BLaER1 treated with 17β-estradiol and CSF1 and Interleukin-3, amounts not matched to agents 10 nM and 100 nM (cell line): ENCODE measurements around the gene P2RY6.
A peak's percentile ranks its signal among the peaks of the same experiment; 100 is the strongest.

Experiments
- H3K27ac ChIP-seq, 11 experiments: shearing (Covaris generic); formaldehyde crosslinking; 2 replicates each; pipeline ENCODE4 v1.8.1; 2022
- H3K27me3 ChIP-seq, 11 experiments: shearing (Covaris generic); formaldehyde crosslinking; 2 replicates each; pipeline ENCODE4 v1.8.1; 2022
- H3K36me3 ChIP-seq, 11 experiments: shearing (Covaris generic); formaldehyde crosslinking; 2 replicates each; pipeline ENCODE4 v1.8.1; 2022
- H3K4me1 ChIP-seq, 10 experiments: shearing (Covaris generic); formaldehyde crosslinking; 2 replicates each; pipeline ENCODE4 v1.8.1; 2022
- H3K4me2 ChIP-seq, 11 experiments: shearing (Covaris generic); formaldehyde crosslinking; 2 replicates each; pipeline ENCODE4 v1.8.1; 2022
- H3K4me3 ChIP-seq, 10 experiments: shearing (Covaris generic); formaldehyde crosslinking; 2 replicates each; pipeline ENCODE4 v1.8.1; 2022
- H3K9ac ChIP-seq, 11 experiments: shearing (Covaris generic); formaldehyde crosslinking; 2 replicates each; pipeline ENCODE4 v1.8.1; 2022
- H3K9me3 ChIP-seq, 11 experiments: shearing (Covaris generic); formaldehyde crosslinking; replicated peaks in 1 of 11; 2 replicates each; pipeline ENCODE4 v1.8.1; 2022
- H4K20me1 ChIP-seq, 11 experiments: shearing (Covaris generic); formaldehyde crosslinking; 2 replicates each; pipeline ENCODE4 v1.8.1; 2022
- Cebpa-rat ChIP-seq, 11 experiments: shearing (Covaris generic); IDR thresholded peaks; 2 replicates each; pipeline ENCODE4 v1.8.1; 2022

Gene P2RY6

GRCh38 chr11:73307323-73308002, 35.3 kb downstream of the P2RY6 start:
- Histone ChIP-seq H4K20me1 (peaks cover 0 to 38% (median 10%) of the 10 kb centered on the region in 11 experiments; a peak in 9 of 22 replicates), H3K9ac (peak overlapping the region; percentile 67 to 84 (median 79); a peak in 21 of 22 replicates), H3K9me3 (no peaks in the 10 kb centered on the region), H3K36me3 (no peaks in the 10 kb centered on the region), H3K4me2 (peak overlapping the region; percentile 89 to 99 (median 98)), H3K4me1 (peaks cover 27 to 64% (median 46%) of the 10 kb centered on the region in 10 experiments), H3K4me3 (peak overlapping the region; percentile 64 to 79 (median 72)), H3K27me3 (peaks cover 23 to 34% (median 31%) of the 10 kb centered on the region in 11 experiments), H3K27ac (peak overlapping the region in 10 of 11 experiments; percentile 47 to 89 (median 86); a peak in 19 of 22 replicates)
- TF ChIP-seq Cebpa-rat (IDR thresholded peaks at IDR 0.05) = peak in 6 of 11 experiments; percentile 41 to 80 (median 71); a peak in 10 of 22 replicates

- Histone ChIP-seq H3K9ac (peak within 1 kb of the TSS; percentile 67 to 84 (median 79); a peak in 21 of 22 replicates), H3K27me3 (peaks cover 23 to 34% (median 31%) of the 10 kb centered on the region in 11 experiments), H3K36me3 (no peaks in the 10 kb centered on the region), H4K20me1 (peaks cover 0 to 42% (median 10%) of the 10 kb centered on the region in 11 experiments; a peak in 9 of 22 replicates), H3K27ac (peak within 1 kb of the TSS; percentile 23 to 89 (median 85); a peak in 21 of 22 replicates), H3K4me2 (peak within 1 kb of the TSS; percentile 89 to 99 (median 98)), H3K4me1 (peaks cover 35 to 72% (median 55%) of the 10 kb centered on the region in 10 experiments), H3K4me3 (peak within 1 kb of the TSS; percentile 64 to 79 (median 72)), H3K9me3 (no peaks in the 10 kb centered on the region)
- no peak for TF ChIP-seq Cebpa-rat (IDR thresholded peaks at IDR 0.05)
Observed at GRCh38 chr11:73308003-73308960, 36.1 kb downstream of the P2RY6 start, which contains the start of gene ARHGEF17. Gene ARHGEF17, plus strand, starts transcription at chr11:73308276. Its CDS starts 363 bp downstream, at chr11:73308639.

GRCh38 chr11:73308961-73309919, 37.1 kb downstream of the P2RY6 start:
- H3K27ac ChIP-seq = peak overlapping the region in 10 of 11 experiments; percentile 60 to 86 (median 72); a peak in 20 of 22 replicates
- peaks cover 23 to 34% (median 31%) of the 10 kb centered on the region in 11 experiments for H3K27me3 ChIP-seq
- no peaks in the 10 kb centered on the region for H3K9me3 ChIP-seq
- H3K4me2 ChIP-seq = peak overlapping the region; percentile 89 to 99 (median 98)
- peaks cover 0 to 42% (median 10%) of the 10 kb centered on the region in 11 experiments; a peak in 9 of 22 replicates for H4K20me1 ChIP-seq
- peaks cover 44 to 82% (median 64%) of the 10 kb centered on the region in 10 experiments for H3K4me1 ChIP-seq
- no peaks in the 10 kb centered on the region for H3K36me3 ChIP-seq
- peak overlapping the region; percentile 64 to 79 (median 72) for H3K4me3 ChIP-seq
- TF ChIP-seq Cebpa-rat (IDR thresholded peaks at IDR 0.05) = no peak
- H3K9ac ChIP-seq = peak overlapping the region; percentile 66 to 83 (median 79); a peak in 21 of 22 replicates

GRCh38 chr11:73310076-73310475, 37.9 kb downstream of the P2RY6 start:
- Histone ChIP-seq H3K27me3 (peaks cover 23 to 34% (median 31%) of the 10 kb centered on the region in 11 experiments), H3K9me3 (no peaks in the 10 kb centered on the region), H4K20me1 (peaks cover 0 to 42% (median 10%) of the 10 kb centered on the region in 11 experiments; a peak in 9 of 22 replicates), H3K27ac (no peak overlapping the region), H3K9ac (no peak overlapping the region), H3K4me2 (peak overlapping the region in 8 of 11 experiments; percentile 89 to 99 (median 98); a peak in 13 of 22 replicates), H3K36me3 (no peaks in the 10 kb centered on the region), H3K4me1 (peaks cover 51 to 89% (median 72%) of the 10 kb centered on the region in 10 experiments), H3K4me3 (no peak overlapping the region)
- TF ChIP-seq Cebpa-rat (IDR thresholded peaks at IDR 0.05) = no peak

- Histone ChIP-seq H3K4me2 (peak overlapping the region in 7 of 11 experiments; percentile 54 to 99 (median 71); a peak in 8 of 22 replicates), H3K4me3 (no peak overlapping the region)
Observed at GRCh38 chr11:73310661-73311393, 38.7 kb downstream of the P2RY6 start.

GRCh38 chr11:73311394-73311869, 39.3 kb downstream of the P2RY6 start:
- no peaks in the 10 kb centered on the region for H3K9me3 ChIP-seq
- H3K27me3 ChIP-seq = peaks cover 23 to 34% (median 31%) of the 10 kb centered on the region in 11 experiments
- H3K4me1 ChIP-seq = peaks cover 48 to 88% (median 72%) of the 10 kb centered on the region in 10 experiments
- H3K36me3 ChIP-seq = no peaks in the 10 kb centered on the region
- no peak overlapping the region for H3K4me3 ChIP-seq
- TF ChIP-seq Cebpa-rat (IDR thresholded peaks at IDR 0.05) = no peak
- no peak overlapping the region for H3K27ac ChIP-seq
- peak overlapping the region in 1 of 11 experiments; percentile 52; a peak in 1 of 22 replicates for H3K9ac ChIP-seq
- H3K4me2 ChIP-seq = peak overlapping the region in 10 of 11 experiments; percentile 12 to 99 (median 68); a peak in 16 of 22 replicates
- H4K20me1 ChIP-seq = peaks cover 0 to 42% (median 10%) of the 10 kb centered on the region in 11 experiments; a peak in 9 of 22 replicates

More at GRCh38 chr11:73310661-73311393, 38.7 kb downstream of the P2RY6 start:
- Histone ChIP-seq H3K27me3 (peaks cover 23 to 34% (median 31%) of the 10 kb centered on the region in 11 experiments), H3K36me3 (no peaks in the 10 kb centered on the region), H3K9ac (no peak overlapping the region), H3K9me3 (no peaks in the 10 kb centered on the region), H3K4me1 (peaks cover 53 to 90% (median 75%) of the 10 kb centered on the region in 10 experiments), H4K20me1 (peaks cover 0 to 42% (median 10%) of the 10 kb centered on the region in 11 experiments; a peak in 9 of 22 replicates), H3K27ac (no peak overlapping the region)
- no peak for TF ChIP-seq Cebpa-rat (IDR thresholded peaks at IDR 0.05)

- peaks cover 0 to 42% (median 10%) of the 10 kb centered on the region in 11 experiments; a peak in 9 of 22 replicates for H4K20me1 ChIP-seq
- peak overlapping the region in 6 of 11 experiments; percentile 17 to 52 (median 42); a peak in 7 of 22 replicates for H3K9ac ChIP-seq
Observed at GRCh38 chr11:73312036-73312435, 39.9 kb downstream of the P2RY6 start.

More at GRCh38 chr11:73312036-73312435, 39.9 kb downstream of the P2RY6 start:
- Histone ChIP-seq H3K4me3 (no peak overlapping the region), H3K27ac (no peak overlapping the region), H3K4me2 (peak overlapping the region in 10 of 11 experiments; percentile 54 to 99 (median 70); a peak in 20 of 22 replicates), H3K9me3 (no peaks in the 10 kb centered on the region), H3K27me3 (peaks cover 23 to 34% (median 31%) of the 10 kb centered on the region in 11 experiments), H3K4me1 (peaks cover 42 to 88% (median 72%) of the 10 kb centered on the region in 10 experiments), H3K36me3 (no peaks in the 10 kb centered on the region)
- TF ChIP-seq Cebpa-rat (IDR thresholded peaks at IDR 0.05) = no peak
